ENCODE data around the gene GPSM3.
A peak's percentile ranks its signal among the peaks of the same experiment; 100 is the strongest.
"Not testable (repeated sequence)": the region's sequence is repeated elsewhere in the genome, so short reads cannot be mapped to it uniquely, and the experiment has no call there.

The GPSM3 gene

DNA sequence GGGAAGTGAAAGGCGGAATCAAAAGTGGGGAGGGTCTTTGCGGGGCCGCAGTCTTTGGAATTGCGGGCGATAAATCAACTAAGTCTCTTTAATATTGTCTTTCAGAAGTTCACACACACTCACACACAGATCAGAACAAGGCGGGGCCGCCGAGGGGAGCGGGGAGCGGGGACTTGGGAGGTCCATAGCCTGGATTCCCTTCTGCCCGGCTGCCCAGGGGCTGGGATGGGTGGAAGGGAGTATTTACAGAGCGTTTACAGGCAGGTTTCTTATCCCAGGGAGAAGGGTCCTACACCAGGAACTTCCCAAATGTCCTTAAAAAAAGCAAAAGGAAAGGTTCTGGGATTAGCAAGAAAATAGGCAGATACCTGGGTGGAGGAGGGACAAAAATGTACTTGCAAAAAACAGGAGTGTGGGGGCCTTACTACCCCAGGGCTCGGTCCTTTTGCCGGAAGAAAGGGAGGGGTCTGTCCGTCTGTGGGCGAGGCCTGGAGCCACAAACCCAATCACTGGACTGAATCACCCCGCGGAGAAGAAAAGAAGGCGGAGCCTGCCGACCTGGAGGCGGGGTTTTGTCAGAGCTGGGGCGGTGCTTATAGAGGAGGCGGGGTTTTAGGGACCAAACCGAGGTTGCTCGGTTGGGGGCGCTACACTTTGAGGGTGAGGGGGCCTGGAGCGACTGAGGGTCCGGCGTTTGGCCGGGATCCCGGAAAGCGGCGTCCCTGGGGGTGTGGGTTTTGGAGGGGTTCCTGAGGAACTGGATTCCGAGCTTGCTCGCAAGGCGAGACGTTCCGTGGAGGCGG lies 44.0 kb downstream of the GPSM3 start:
- DNase-seq: peak; percentile 93

GRCh38 chr6:32147401-32148132 lies 44.9 kb downstream of the GPSM3 start:
- DNase-seq: peak; percentile 60

DNA sequence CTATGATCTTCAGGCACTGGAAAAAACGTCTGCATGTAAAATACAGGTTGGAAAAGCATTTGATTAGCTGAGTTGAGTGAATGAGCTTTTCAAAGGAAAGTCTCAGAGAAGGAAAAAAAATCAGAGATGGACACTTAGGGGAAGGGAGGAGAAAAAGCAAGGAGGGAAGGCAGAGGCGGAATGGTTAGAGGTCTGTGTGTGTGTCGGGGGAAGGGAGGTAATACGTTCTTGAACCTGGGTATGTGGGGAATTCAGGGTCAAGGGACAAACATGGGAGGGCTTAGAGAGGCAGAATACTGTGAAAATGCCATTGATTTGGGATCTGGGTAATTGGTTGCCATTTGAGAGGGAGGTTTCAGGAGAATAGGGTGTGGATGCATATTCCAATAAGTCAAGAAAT lies 45.8 kb downstream of the GPSM3 start:
- DNase-seq: no peak

GRCh38 chr6:32146287-32146686 lies 46.2 kb downstream of the GPSM3 start:
- no peak for DNase-seq

- not testable (repeated sequence) for DNase-seq
Observed at GRCh38 chr6:32144238-32144637, 48.2 kb downstream of the GPSM3 start.

Data from hematopoietic multipotent progenitor cell treated with erythropoietin and hydrocortisone succinate and interleukin-3 and kit ligand, for 6 days (in vitro differentiated cells).